ENCODE measurements around the gene MFAP3L.

Gene MFAP3L

DNA sequence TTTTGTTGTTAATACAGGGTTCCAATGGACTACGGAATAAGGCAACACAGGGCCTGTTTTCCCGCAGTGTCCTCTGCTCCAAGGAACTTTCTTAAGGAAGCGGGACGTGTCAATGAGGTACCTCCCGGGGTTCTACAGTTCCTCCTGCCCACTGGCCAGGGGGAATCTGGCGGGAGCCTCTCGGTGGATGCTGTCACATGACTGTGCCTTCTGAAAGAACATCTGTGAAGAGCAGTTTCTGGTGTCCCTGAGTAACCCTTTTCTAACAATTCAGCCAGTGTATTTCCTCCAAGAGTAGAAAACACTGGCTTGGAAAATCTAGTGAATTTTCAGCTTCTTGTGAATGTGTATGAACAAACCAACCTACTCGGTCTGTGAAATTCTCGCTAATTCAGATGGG is 32.7 kb downstream of the MFAP3L start:
- peak in 51 of 56 donors; percentile 16 to 85 (median 61) for DNase-seq

DNA sequence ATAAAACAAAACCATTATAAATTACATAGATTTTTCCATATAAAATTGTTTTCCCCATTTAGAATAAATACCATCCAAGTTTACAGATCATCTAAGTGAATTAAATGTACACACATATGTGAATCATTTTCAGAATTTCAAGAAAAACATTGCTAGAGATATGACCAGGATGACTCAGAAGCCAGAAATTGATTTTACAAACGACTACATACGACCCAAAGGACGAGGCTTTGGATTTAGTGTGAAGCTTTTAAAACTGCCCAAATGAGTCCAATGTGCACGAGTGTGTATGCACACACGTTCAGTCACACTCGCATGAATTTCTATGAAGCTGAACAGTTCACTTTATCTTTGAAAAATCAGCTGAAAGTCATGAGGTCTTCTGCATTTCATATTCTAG is 37.9 kb downstream of the MFAP3L start:
- DNase-seq, result no peak

DNA sequence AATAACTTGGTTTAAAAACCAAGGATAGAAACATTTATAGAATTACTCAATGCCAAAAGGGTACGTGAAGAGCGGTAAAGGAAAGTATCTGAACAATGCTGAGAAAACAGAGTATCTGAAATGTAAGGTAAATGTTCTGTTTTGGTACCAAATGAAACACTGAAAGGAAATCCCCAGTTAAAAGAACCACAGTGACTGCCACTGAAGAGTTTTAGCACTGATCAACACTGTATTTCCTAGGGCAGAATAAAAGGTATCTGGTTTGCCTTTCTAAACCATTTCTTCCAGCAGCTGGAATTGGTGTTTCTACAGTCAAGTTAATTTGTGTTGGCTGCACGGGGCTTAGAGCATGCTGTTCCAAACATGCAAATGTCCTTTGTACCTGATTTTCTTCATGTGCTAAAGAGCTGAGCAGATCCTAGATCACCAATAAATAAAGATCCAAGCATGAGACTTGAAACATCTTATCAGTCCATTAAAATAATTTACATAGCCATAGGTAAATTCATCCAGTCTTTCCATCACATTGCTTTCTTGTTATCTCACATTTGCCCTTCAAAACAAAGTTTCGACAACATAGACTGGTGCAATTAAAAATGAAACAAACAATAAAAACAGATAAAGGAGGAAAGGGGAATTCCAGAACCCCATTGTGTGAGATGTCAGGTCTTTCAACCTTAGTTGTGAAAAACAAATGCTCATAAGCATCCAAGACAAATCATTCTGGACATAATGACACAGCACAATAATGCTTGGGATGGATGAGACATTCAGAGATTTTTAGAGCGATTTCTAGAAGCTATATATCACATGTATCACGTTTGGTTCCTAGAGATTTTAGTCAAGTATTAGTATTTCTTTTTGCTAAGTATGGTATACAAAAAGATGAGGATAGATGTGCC is 38.6 kb downstream of the MFAP3L start:
- no peak for DNase-seq

DNA sequence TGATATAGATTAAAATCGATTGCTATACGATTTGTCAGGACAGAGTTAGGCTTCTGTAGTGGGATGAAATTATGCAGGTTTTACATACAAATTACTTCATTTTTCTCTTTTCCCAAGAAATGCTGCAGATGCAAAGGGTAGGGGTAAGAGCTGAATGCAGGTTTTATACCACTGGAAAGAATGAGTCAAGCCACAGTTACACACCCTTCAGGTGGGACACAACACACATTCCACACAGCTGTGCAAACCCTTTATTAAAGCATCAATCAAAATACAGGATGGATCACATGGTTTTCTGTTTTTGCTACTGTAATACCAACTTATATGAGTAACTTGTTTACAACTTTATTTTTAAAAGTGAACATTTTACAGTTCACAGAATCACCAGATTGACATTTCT is 39.8 kb downstream of the MFAP3L start:
- DNase-seq, result no peak

DNA sequence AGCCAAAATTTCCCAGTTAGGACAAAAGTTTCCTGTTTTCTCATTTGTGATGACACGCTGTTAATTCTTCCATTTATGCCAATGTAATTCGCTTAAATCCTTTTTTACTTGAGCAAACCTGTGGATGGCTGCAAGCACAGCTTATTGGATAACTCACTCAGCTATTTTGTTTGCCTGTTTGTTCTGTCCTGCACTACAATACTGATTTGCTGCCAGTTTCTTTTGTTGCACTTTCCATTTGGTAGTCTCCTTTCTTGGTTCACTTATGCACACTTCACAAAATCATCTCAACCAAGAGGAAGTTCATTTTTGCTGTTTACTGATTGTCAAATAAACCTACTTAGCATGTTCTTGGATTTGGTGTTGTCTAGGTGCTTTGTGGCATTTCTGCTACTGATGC is 40.3 kb downstream of the MFAP3L start:
- no peak for DNase-seq

DNA sequence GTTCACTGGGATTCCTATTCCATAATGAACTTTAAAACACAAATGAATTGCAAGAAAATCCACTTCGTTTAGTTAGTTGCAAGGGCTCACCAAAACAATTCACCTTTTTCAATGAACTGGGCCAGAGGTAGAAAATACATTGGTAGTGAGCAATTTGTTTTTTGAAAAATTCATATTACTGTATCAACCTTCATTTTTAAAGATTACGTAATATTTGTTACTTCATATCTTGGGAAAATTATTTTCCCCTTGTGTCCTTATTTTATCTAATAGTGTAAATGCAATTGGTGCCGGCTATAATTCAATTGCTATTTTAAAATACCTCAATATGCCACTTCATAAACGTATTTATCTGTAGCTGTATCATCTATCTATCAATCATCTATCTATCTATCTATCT is 41.5 kb downstream of the MFAP3L start:
- DNase-seq, result no peak

DNA sequence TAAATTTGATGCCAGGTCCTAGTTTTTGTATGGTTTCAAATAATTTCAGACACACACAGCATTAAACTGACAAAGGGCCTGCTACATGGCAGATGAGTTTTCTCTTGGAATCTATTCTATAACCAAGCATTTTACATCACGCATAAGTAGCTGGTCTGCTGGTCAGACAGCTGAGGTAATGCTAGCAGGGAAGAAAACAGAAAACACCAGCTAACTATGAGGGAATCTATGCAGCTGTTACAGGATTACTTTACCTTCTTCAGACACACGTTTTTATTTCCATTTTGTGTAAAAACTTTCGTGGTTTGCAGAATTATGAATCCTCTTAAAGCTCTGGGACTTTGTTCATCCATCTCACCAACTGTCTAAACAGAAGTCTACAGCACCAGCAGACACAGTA is 42.0 kb downstream of the MFAP3L start:
- DNase-seq, result no peak

DNA sequence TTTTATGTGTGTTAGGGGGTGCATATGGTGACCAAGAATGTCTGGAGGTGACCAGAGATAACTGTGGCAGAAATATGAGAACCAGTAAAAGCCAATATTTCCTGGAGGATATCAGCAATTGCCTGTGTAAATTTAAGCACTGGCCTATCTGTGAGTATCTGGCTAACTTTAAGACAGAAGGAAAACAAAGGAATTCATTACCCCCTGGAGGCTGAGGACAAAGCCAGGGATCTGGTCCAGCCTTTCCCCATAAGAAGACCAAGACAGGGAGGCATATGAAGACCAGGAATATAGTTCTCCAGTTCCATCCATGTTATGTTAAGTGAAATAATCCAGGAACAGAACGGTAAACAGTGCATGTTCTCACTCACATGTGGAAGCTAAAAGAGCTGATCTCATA is 49.2 kb downstream of the MFAP3L start:
- DNase-seq, result no peak

DNA sequence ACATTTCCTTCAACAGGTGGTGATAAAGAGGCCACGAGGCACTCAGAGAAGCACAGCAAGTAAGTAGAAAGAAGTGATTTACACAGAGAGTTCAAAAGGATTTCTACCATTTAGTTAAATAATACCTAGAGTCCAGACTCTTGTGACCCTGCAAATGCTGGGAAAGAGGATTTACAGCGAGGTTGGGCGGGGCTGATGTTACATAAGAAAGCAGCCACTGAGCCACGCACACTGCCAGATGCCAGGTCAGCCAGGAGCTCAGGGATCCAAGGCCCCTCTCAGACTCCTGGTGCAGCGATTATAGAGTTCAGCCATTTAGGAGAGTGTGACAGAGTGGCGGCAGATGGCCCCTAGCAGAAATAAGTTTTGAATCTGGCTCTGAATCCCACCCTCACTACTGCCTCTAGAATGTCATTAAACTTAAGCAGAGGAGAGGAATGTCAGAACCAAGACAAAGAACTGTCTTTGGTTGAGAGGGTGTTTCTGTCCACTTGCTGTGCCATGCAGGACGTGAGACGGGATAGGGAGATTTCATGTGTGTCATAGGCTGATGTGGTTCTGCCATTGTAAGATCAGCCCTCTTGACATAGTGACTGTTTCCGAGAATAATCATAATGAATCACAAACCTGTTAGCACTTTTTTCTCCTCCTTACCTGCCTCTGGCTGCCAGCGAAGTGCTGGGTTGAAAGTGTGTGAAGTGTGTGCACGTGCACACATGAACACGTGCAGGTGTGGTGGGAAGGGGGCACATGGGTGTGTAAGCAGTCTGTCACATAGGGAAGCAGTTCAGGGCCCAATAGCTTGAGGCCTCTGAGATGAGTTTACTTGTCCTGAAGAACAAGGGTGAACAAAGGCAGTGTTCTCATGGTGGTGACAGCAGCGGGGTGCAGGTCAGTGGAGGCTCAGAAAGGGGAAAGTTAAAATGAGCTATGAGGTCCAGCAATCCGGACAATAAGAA is 50.1 kb downstream of the MFAP3L start:
- DNase-seq, result no peak

DNA sequence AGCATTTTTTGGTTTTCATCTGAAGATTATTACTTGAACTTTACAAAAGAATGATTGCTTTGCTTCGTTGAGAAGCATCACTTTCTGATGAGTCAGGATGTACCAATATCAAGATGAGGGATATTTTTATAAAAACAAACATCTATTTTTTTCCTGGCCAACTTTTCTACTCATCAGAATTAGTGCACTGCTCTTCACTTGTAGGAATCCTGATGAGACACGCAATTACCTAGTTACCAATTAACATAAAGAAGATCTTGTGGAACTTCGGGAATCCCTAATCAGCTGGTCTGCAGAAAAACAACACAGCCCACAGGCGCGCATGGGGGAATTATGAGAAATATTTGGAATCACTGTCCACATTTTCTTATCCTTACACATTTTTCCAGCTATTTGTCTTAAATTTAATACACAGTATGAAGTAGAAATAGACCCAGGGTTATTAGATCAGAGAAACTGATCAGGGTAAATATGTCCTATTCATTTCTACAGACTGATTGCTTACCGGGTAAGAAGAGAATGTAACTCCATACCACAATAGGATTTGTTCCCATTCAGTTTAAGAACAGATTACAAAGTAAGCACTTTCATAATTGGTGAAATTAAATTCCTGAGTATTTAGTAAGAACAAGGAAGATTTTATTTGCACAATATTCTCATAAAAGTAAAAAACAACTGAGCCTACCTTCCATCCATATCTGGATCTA is 50.9 kb downstream of the MFAP3L start:
- DNase-seq, result no peak

DNA sequence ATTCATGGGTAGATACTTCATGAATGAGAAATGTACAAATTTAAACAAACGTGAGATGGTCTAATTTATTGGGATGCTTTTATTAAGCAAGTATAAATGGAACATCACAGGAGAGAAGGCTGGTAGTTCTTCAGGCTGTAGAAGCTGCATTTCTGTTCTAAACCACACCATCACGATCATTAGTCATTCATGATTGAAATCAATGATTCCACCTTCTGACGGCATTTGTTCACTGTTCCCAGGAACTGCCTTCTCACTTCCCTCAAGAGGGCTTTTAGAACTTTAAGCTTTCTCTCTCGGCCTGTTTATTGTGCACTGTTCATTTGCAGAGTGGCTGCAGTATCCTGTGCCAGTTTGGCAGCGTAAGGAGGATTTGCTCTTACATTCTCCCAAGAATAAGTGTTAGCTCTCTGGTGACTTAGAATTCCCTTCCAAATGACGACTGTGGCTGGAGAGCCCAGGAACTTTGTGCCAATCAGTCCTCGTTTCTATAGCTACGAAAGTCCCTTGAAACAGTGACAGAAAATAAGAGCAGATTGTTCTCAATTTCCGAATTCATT is 54.7 kb downstream of the MFAP3L start:
- peak in 25 of 56 donors; percentile 4 to 79 (median 30) for DNase-seq

DNA sequence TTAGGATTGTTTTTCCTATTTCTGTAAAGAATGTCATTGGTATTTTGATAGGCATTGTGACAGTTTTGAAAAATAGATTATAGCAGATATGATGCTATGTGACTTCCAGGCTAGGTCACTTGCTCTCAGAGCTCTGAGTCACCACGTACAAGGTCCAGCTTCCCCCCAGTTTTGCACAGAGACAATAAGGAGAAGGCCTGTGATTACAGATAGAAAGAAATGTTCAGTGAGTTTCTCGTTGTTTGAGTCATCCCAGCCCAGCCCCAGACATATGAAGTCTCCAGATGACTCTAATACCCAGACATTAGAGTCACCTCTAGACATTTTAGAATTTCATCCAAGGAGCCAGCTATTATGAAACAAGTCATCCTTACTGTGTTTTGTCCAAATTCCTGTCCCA is 57.2 kb downstream of the MFAP3L start:
- no peak for DNase-seq

DNA sequence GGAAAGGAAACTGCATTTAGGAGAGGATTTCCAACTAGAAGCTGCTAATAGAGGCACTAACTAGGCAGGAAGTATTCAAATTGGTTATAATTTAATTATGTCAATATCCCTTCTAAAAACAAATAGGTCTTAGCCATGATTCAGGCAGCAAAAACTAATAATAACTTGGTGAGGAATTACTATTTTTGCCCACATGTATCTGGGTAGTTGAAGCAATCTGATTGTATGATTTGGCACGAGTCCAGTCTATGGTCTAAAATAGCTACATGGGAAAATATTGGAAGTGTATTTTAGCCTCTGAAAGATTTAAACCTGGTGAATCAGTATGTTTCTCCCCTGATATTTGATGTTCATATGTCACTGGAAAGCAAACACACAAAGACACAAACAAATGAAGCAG is 62.2 kb downstream of the MFAP3L start:
- no peak for DNase-seq

DNA sequence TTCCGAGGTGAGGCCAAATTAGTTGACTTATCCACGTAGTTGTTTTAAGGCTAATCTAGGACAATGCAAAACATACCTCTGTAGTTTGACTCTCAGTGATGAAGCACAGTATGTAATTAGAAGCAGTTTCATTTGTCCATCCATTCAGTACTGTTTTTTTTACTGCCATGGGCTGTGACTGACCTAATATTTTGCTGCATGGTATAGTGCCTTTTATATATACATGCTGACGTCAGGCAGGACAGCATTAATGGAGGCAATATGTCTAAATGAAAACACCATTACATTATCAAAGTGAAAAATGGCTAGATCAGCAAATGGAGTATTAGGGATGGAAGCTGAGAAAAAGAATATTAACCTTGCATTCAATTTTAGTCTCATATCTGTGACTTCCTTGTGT is 66.9 kb downstream of the MFAP3L start:
- DNase-seq, result no peak

DNA sequence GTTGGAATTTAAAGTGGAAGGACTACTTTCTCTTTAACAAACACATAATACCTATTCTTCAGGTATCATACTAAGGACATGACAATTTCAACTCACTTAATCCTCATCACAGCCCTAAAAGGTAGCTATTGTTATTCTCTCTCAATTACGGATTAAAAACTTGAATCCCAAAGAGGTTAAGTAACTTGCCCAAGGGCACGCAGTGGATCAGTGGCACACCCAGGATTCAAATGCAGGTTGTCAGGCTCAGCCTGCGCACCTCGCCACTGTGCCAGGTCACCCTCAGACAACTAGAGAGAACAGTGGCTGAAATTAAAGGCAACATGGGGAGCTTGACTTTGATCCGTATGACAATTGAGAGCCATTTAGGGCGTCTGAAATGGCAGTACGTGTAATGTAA is 67.6 kb downstream of the MFAP3L start:
- DNase-seq, result no peak

DNA sequence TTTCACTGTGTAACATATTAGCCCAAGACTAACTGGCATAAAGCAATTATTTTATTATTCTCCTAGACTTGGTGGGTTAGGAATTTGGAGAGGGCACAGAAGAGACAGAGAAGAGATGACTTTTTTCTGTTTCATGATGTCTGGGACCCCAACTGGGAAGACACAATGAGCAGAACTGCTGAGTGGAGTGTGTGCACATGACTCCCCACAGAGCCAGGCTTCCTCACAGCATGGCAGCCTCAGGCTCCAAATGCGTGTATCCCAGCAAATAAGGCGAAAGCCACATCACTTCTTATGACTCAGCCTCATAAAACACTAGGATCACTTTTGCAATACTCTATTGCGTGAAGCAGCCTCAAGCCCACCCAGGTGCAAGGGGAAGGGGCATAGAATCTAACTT is 68.4 kb downstream of the MFAP3L start:
- DNase-seq, result no peak

DNA sequence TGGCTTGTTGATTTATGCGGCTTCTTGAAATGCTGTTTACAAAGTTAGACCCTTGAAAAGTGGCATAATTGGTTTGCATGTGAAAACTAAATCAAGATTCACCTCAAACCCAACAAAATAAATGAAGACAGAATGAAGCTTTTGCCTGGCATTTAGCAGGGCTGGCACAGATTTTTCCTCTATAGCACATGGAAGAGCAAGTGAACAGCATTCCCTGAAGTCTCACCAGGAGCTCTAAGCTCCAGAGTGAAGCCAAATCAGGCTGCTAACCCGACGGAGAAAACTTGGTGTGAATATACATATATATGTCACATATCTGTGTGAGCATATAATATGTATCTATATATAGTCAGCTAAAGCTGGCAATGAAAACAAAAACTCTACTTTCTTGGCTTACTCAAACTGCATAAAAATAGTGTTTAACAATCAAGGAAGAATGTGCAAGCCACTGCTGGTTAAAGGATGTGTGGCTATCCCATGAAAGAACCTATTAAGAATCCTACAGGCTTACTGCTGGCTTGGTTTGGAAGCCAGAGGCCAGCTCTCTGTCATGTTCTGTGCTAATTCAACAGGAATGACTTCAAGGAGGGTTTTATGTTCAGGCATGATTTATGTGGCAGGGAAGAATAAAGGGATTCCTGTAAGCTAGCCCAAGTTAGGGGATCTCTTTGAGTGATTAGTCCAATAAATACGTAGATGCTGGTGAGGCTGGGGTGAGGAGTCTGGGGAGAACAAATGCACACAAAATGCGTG is 69.9 kb downstream of the MFAP3L start:
- DNase-seq, result no peak

DNA sequence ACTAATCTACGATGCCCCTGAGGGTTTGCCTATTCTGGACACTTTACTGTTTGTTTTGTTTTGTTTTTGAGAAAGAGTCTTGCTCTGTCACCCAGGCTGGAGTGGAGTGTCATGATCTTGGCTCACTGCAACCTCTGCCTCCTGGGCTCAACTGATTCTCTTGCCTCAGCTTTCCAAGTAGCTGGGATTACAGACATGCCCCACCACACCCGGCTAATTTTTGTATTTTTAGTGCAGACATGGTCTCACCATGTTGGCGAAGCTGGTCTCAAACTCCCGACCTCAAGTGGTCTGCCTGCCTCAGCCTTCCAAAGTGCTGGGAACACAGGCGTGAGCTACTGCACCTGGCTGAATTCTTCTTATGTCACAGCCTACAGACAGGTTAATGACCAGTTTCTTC is 70.7 kb downstream of the MFAP3L start:
- no peak for DNase-seq

DNA sequence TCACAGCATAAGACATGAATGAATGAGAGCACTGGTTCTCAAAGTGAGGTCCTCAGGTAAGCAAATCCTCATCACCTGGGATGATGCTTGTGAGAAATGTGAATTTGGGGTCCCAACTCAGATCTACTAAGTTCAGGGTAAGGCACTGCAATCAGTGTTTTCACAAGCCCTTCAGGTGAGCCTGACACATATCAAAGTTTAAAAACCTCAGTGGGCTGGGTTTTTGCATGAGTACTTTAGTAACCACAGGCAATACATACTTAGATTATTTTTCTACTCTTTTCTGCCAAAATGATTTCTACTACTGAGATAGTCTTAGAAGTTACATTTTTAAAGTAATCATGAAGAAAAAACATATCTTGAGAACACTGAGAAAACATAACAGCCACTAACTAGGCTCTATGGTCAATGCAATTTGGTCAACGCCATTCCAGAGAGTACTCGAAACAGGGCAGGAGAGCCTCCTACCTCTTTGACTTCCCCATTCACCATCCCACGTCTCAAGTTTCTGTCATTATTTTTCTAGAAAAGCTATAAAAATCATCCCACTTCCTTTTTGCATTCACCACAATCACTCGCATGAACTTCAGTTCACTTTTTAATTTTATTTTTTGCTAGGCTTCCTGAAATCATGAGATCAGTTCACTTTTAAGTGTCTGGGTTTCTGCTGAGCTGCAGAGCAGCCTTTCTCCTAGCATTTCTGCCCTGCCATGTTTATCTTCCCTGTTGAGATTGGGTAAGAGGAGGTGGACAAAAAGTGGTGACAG is 73.8 kb downstream of the MFAP3L start:
- DNase-seq, result no peak

DNA sequence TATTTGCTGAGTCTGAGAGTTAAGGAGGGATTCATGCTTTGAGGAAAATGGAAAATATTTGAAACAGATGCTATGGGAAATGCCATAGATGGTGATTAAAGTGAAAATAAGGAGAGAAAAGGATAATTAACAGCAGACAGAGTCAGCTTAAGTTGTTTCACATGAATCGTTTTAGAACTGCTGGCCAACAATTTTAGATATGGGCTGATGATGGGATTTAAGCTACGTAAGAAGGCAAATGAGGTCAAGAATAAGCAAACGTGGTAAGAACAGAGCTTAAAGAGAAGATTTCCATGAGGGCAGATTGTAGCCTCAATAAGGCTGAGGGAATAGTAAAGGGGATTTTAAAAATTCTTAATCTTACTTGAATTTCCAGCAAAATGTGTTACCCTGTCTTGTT is 77.9 kb downstream of the MFAP3L start:
- no peak for DNase-seq

All from nucleus accumbens (tissue), 56 donors.